ENCODE measurements around the gene RTN4IP1.

The RTN4IP1 gene

DNA sequence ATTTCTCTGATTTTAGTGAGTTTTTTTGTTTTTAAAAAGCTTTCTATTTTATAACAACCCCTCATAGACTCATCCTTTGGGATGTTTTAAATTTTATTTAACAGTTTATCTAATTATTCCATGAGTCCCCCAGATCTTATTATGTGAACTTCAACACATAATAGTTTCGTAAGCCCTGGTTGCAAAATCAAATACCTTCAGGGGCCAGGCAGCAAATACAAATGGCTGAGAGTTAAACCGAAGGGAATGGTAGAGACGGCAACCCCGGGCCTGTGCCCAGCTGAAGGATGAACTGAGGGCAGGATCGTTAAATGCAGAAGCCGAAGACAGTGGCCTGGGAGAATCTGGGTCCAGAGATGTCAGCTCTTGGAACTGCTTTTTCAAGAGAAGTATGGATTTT is 88.4 kb downstream of the RTN4IP1 start:
- DNase-seq, result no peak

GRCh38 chr6:106540432-106540831 is 88.9 kb downstream of the RTN4IP1 start:
- DNase-seq, result no peak

DNA sequence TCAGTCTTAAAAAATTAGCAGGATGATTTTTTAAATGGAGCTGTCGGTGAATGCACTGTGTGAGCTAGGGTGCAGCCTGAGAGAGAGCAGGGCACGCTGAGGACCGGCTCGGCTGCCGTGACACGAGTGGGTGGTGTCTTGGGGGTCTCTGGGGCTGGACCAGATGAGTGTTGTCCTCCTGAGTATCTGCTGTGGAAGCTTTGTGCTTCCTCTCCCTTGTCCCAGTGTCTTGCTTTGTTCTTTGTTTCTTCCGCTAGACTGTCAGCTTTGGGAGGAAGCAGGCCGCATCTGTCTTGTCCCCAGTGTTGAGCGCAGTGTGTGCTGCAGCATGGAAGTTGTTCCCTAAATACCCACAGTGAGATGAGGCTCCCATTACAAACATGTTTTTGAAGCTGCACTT is 89.4 kb downstream of the RTN4IP1 start:
- DNase-seq, result no peak

- DNase-seq, result no peak
Measured at GRCh38 chr6:106538145-106538544, 91.2 kb downstream of the RTN4IP1 start.

- DNase-seq, result no peak
Measured at GRCh38 chr6:106537662-106538061, 91.6 kb downstream of the RTN4IP1 start.

GRCh38 chr6:106536851-106537250 is 92.4 kb downstream of the RTN4IP1 start:
- DNase-seq, result no peak

DNA sequence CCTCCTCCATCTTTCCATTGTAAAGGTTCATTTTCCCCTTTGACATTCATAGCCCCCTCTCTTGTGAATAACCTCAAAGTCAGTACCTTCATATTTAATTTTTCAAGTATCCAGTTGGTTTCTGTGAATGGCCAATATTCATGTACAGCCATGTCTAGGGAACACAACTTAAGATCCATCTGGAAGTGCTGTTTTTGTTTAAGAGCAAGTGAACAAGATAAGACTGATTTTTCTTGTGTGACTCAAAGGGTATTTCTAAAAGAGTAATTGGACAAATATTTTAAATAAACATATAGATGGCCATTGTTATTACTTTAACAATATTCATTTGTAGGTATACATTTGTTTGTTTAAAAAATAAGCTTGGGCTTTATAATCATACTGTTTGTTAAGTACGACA is 92.9 kb downstream of the RTN4IP1 start:
- no peak for DNase-seq

DNA sequence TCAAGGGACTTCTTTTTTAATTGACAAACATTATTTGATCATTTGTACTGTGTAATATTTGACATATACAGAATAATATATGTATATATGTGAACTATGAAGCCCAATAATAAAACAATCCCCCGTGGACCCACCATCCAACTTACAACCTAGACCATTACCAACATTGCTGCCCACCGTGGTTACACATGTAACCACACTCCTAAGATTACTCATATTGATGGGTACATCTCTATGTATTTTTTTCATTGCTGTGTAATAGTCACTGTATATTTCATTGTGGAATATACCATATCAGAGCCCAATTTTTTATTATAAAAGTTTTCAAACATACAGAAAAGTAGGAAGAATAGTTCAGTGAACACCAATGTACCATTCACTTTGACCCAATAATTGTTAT is 94.3 kb downstream of the RTN4IP1 start:
- DNase-seq, result no peak

- DNase-seq, result no peak
Measured at GRCh38 chr6:106534564-106534982, 94.7 kb downstream of the RTN4IP1 start.

DNA sequence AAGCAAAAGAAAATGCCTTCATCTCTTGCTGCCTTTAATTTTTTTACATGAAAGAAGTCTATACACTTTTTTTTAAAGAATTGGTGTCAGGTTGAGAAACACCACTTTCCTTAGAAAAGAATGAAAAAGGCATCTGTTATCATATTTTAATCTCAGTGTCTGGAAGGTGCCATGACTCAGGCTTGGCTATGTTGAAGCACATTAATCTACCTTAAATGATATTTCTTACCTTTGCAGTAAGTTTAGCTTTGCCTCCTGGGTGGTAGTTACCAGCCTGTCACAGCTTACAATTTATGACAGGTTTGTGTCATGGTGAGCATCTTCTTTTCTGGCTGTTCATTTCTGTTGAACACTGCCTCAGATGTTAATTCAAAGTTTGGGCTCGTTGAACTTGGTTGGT is 95.3 kb downstream of the RTN4IP1 start:
- DNase-seq, result no peak

GRCh38 chr6:106533054-106533453 is 96.2 kb downstream of the RTN4IP1 start:
- no peak for DNase-seq

GRCh38 chr6:106530502-106530901 is 98.8 kb downstream of the RTN4IP1 start:
- DNase-seq, result no peak

- DNase-seq, result no peak
Measured at GRCh38 chr6:106530026-106530425, 99.3 kb downstream of the RTN4IP1 start.

DNA sequence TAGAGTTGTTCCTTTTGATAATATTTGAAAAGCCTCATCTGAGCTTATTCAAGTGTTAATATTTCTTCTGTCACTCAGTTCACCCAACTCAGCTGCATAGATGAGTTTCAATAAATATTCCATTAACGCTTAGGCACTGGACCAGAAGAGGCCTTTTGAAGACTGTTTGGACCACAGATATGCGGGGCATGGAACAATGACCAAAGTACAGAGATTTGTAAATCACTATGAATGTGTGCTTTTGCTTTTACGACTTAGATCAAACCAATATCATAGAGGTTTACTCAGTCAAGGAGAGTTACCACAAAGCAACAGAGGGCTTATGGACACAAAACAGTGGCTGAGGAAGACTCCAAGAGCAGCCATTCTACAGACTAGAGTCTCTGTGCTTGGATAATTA is 99.9 kb downstream of the RTN4IP1 start:
- DNase-seq, result no peak

DNA sequence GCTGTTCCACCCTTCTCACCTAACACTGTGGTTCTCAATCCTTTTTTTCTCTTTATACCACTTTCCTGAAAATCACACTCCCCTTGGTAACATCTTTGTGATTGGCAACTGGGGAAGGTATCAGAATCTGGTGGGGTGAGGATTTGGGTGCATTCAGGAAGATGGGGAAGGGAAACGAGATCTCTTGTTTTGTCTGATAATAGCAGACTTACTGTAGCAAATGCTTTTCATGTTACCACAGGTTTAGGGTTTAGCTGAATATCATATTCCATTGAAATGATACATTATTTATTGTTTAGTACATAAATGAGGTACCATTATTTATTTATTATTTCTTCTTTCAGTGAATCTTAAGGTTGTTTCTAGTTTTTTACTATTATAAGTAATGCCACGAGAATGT is 100.8 kb downstream of the RTN4IP1 start:
- no peak for DNase-seq

GRCh38 chr6:106527979-106528378 is 101.3 kb downstream of the RTN4IP1 start:
- DNase-seq, result no peak

DNA sequence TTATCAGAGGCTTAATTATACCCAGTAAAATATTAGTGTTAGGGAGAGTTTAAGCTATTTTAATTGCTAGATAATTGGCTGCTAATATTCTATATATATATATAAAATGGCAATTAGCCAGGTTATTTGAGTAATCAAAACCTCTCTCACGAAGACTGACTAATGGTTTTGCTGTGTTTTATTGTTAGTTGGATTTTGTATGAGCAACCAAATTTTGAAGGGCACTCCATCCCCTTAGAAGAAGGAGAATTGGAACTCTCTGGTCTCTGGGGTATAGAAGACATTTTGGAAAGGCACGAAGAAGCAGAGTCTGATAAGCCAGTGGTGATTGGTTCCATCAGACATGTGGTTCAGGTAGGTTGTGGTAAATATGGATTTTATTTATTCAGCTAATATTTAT is 102.2 kb downstream of the RTN4IP1 start:
- DNase-seq, result no peak

DNA sequence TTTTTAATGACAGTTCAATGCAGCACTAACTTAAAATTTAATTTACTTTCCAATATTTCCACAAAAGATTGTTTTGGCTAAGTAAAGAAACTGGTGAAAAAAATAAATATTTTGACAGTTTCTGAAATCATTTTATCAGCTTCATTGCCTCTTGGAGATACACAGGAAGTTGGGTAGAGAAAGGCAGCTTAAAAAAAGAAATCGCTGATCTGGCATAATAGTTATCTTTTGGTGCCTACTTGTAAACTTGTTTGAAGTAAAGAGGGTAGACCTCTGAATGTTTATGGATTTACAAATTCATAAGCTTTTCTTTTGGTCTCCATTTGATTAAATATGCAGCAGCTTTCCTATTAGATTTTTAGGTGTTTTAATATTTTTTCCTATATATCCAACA is 103.4 kb downstream of the RTN4IP1 start:
- DNase-seq, result no peak

DNA sequence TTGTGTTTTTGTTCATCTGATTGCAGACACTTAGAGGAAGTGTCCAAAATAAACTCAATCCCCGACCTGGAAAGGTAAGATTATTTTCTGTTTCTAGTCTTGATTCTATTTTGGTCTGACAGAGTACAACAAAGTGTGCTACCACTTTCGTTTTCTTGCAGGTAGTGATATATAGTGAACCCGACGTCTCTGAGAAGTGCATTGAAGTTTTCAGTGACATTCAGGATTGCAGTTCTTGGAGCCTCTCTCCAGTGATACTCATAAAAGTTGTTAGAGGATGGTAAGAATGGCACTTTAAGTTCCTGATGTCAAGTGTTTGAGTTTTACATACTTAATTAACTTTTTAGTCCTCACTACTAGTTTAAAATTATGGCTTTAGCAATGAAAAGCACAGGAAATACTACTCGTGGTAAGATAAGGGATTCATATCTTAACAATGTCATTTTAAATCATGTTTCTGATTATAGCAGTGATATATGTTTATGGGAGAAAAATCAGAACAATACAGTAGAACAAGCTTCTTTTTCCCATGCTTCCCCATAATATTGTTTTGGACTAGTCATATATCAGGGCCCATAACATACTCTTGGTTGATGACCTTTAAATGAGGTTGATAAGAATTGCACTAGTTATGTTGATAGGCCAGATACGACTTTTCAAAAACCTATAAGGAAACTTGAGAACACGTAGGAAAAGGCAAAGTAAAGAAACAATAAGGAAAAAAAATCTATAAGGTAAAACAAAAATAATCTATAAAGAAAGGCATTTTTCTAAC is 104.0 kb downstream of the RTN4IP1 start:
- DNase-seq, result peak; percentile 60

- DNase-seq, result no peak
Measured at GRCh38 chr6:106522562-106523250, 106.6 kb downstream of the RTN4IP1 start.
